ENCODE data around the gene ITPR1. TPM values are rescaled to one million over a fixed set of nuclear protein-coding genes. Genes with fewer than 3 reads are reported as not detected.
A peak's percentile ranks its signal among the peaks of the same experiment; 100 is the strongest.

ITPR1 gene
- total RNA-seq, 1 experiment from 2014 or later: 11.3 TPM

- ChIA-PET POLR2A (ENCODE audit: unreplicated experiment) (interaction anchor here (0.6 kb wide), 1 partner anchor 11 kb away, joined by 3 read pairs; no protein-coding TSS in a partner anchor), CTCF (interaction anchor here (0.9 kb wide), 1 partner anchor 28 kb away, joined by 4 read pairs; no protein-coding TSS in a partner anchor)
- no peaks in the 10 kb centered on the region for H3K79me2 ChIP-seq (ENCODE audit: low read depth)
- H3K4me3 ChIP-seq: no peak overlapping the region
- H3K9me2 ChIP-seq (ENCODE audit: insufficient read depth): no peaks in the 10 kb centered on the region
- no peaks in the 10 kb centered on the region for H3K36me3 ChIP-seq (ENCODE audit: low read depth)
- H3F3A ChIP-seq (ENCODE audit: insufficient read depth, low read depth): no peaks in the 10 kb centered on the region; the same call in 1 of the 2 replicates
- H3K27ac ChIP-seq: no peak overlapping the region
- no peaks in the 10 kb centered on the region for H3K27me3 ChIP-seq (ENCODE audit: insufficient read depth, low read depth)
- intact Hi-C loops (cut with micrococcal nuclease; ENCODE audit: unreplicated experiment): no loop called here
- BruUV-seq (replicated peaks): no TSS peak
- H2AFZ ChIP-seq: no peak overlapping the region
- TF ChIP-seq CTCF (conservative IDR thresholded peaks at IDR 0.05): no peak
- no peak for TF ChIP-seq EZH2 (IDR thresholded peaks at IDR 0.05; ENCODE audit: low read depth)
- H4K20me1 ChIP-seq (ENCODE audit: insufficient read depth): no peaks in the 10 kb centered on the region
- no peaks in the 10 kb centered on the region for H3K9me3 ChIP-seq (ENCODE audit: insufficient read depth, low read depth)
- H3K4me2 ChIP-seq: no peak overlapping the region
- DNase-seq: no peak
- no peaks in the 10 kb centered on the region for H3K4me1 ChIP-seq (replicated peaks; ENCODE audit: insufficient read depth)
These were observed 27.1 kb downstream of the ITPR1 start for GRCh38 chr3:4520033-4520816.

GRCh38 chr3:4522947-4523346, 29.8 kb downstream of the ITPR1 start:
- H3K27ac ChIP-seq: no peak overlapping the region
- intact Hi-C loops (cut with micrococcal nuclease; ENCODE audit: unreplicated experiment): no loop called here
- H4K20me1 ChIP-seq (ENCODE audit: insufficient read depth): no peaks in the 10 kb centered on the region
- H2AFZ ChIP-seq: no peak overlapping the region
- H3F3A ChIP-seq (ENCODE audit: insufficient read depth, low read depth): no peaks in the 10 kb centered on the region; the same call in 1 of the 2 replicates
- H3K4me1 ChIP-seq (replicated peaks; ENCODE audit: insufficient read depth): no peaks in the 10 kb centered on the region
- no peaks in the 10 kb centered on the region for H3K9me3 ChIP-seq (ENCODE audit: insufficient read depth, low read depth)
- no peak overlapping the region for H3K4me3 ChIP-seq
- H3K27me3 ChIP-seq (ENCODE audit: insufficient read depth, low read depth): no peaks in the 10 kb centered on the region
- no TSS peak for BruUV-seq (replicated peaks)
- CTCF ChIA-PET: no interaction called here
- H3K9me2 ChIP-seq (ENCODE audit: insufficient read depth): no peaks in the 10 kb centered on the region
- H3K79me2 ChIP-seq (ENCODE audit: low read depth): no peaks in the 10 kb centered on the region
- H3K4me2 ChIP-seq: no peak overlapping the region
- DNase-seq: no peak
- POLR2A ChIA-PET (ENCODE audit: unreplicated experiment): no interaction called here
- TF ChIP-seq CTCF (conservative IDR thresholded peaks at IDR 0.05) (no peak), EZH2 (IDR thresholded peaks at IDR 0.05; ENCODE audit: low read depth) (no peak)
- no peaks in the 10 kb centered on the region for H3K36me3 ChIP-seq (ENCODE audit: low read depth)

- H3K27ac ChIP-seq: no peak overlapping the region
- H3F3A ChIP-seq (ENCODE audit: insufficient read depth, low read depth): no peaks in the 10 kb centered on the region; the same call in 1 of the 2 replicates
- H3K4me1 ChIP-seq (replicated peaks; ENCODE audit: insufficient read depth): no peaks in the 10 kb centered on the region
- no peak for TF ChIP-seq EZH2 (IDR thresholded peaks at IDR 0.05; ENCODE audit: low read depth)
- TF ChIP-seq CTCF (conservative IDR thresholded peaks at IDR 0.05): no peak
- no peaks in the 10 kb centered on the region for H4K20me1 ChIP-seq (ENCODE audit: insufficient read depth)
- ChIA-PET CTCF (no interaction called here), POLR2A (ENCODE audit: unreplicated experiment) (interaction anchor here (0.6 kb wide), 2 partner anchors 110 to 665 kb away, joined by 4 to 7 read pairs; no protein-coding TSS in a partner anchor)
- no peaks in the 10 kb centered on the region for H3K79me2 ChIP-seq (ENCODE audit: low read depth)
- H3K9me3 ChIP-seq (ENCODE audit: insufficient read depth, low read depth): no peaks in the 10 kb centered on the region
- 0 out of 2 replicates have a peak overlapping the region, but pooled peaks have one; percentile 28 for H3K4me2 ChIP-seq
- H2AFZ ChIP-seq: no peak overlapping the region
- no peaks in the 10 kb centered on the region for H3K9me2 ChIP-seq (ENCODE audit: insufficient read depth)
- peak; percentile 63 to 91 for DNase-seq
- H3K4me3 ChIP-seq: no peak overlapping the region
- H3K27me3 ChIP-seq (ENCODE audit: insufficient read depth, low read depth): no peaks in the 10 kb centered on the region
- BruUV-seq (replicated peaks): no TSS peak
- intact Hi-C loops (cut with micrococcal nuclease; ENCODE audit: unreplicated experiment): loop anchor here (2.0 kb wide), 1 partner anchor 31 kb away; the partner anchor contains the start of gene ITPR1
- no peaks in the 10 kb centered on the region for H3K36me3 ChIP-seq (ENCODE audit: low read depth)
These were observed 30.9 kb downstream of the ITPR1 start for GRCh38 chr3:4523710-4524698.

Measured in PC-9 (cell line).